Panc1 (cell line): ENCODE data around the gene UPF3A. TPM values are rescaled to one million over a fixed set of nuclear protein-coding genes. Genes with fewer than 3 reads are reported as not detected.
A peak's percentile ranks its signal among the peaks of the same experiment; 100 is the strongest.

Source experiments
- ATAC-seq: fragments of 200-7000 bp; cut with Tn5 transposase; 2 replicates; pipeline ENCODE4 v1.9.1; 2020; ENCODE audit warnings: mild to moderate bottlenecking, moderate library complexity
- BruUV-seq: library from RNA; stranded (reverse); fragments of 400-500 nt; replicated peaks from 2 replicates; lab custom pipeline; 2021; lab: Mats Ljungman, UMichigan
- CTCF ChIA-PET: fragments of 300-600 bp; sonication (Branson Sonifier 250); formaldehyde crosslinking; loops from one replicate; lab custom pipeline; 2022; ENCODE audit warnings: antibody characterized with exemption; lab: Charles Lee
- POLR2A ChIA-PET: fragments of 300-600 bp; sonication (Branson Sonifier 250); formaldehyde crosslinking; loops from one replicate; lab custom pipeline; 2022; ENCODE audit warnings: antibody characterized with exemption; lab: Charles Lee
- DNase-seq: peaks from one replicate; pipeline ENCODE4 v3.0.0-alpha.2; 2010; ENCODE audit warnings: low read depth, low spot score
- H3K27ac ChIP-seq: 2 replicates; pipeline ENCODE4 v1.5.1; 2011; ENCODE audit warnings: mild to moderate bottlenecking, low read length, inconsistent platforms
- H3K27me3 ChIP-seq: fragments of 200-500 bp; sonication (Bioruptor generic); 2 replicates; pipeline ENCODE4 v1.6.0; 2014; ENCODE audit warnings: low read length, inconsistent platforms; ENCODE audit not compliant: control insufficient read depth, insufficient read depth
- H3K36me3 ChIP-seq: fragments of 200-500 bp; sonication (Bioruptor generic); 2 replicates; pipeline ENCODE4 v1.5.1; 2014; ENCODE audit warnings: inconsistent platforms, mild to moderate bottlenecking, low read length, moderate library complexity; ENCODE audit not compliant: control insufficient read depth, insufficient read depth
- H3K4me1 ChIP-seq: 2 replicates; pipeline ENCODE4 v1.5.1; 2011; ENCODE audit warnings: inconsistent platforms, mild to moderate bottlenecking, low read length, moderate library complexity; ENCODE audit not compliant: control insufficient read depth, insufficient read depth
- H3K4me3 ChIP-seq, 2 experiments: 2 replicates each; pipeline ENCODE4 v1.5.1; 2011 to 2012; ENCODE audit warnings: low read depth in 2 of 2, low read length in 2 of 2, mild to moderate bottlenecking in 2 of 2, inconsistent platforms in 1 of 2, moderate library complexity in 1 of 2
- H3K9me3 ChIP-seq: fragments of 200-500 bp; sonication (Bioruptor generic); 2 replicates; pipeline ENCODE4 v1.5.1; 2014; ENCODE audit warnings: low read depth, mild to moderate bottlenecking, inconsistent platforms, low read length, moderate library complexity; ENCODE audit not compliant: control insufficient read depth, insufficient read depth
- POLR2AphosphoS5 ChIP-seq: IDR thresholded peaks from 2 replicates; pipeline ENCODE4 v1.6.1; 2012; ENCODE audit warnings: mild to moderate bottlenecking, low read depth, low read length, moderate library complexity
- SIN3A ChIP-seq: IDR thresholded peaks from 2 replicates; pipeline ENCODE4 v1.6.1; 2012; ENCODE audit warnings: low read depth, mild to moderate bottlenecking, low read length, moderate library complexity, borderline replicate concordance; ENCODE audit not compliant: insufficient read depth
- TCF7L2 ChIP-seq: IDR thresholded peaks from 2 replicates; pipeline ENCODE4 v1.6.1; 2011; ENCODE audit warnings: mild to moderate bottlenecking, low read depth, low read length, inconsistent platforms
- in situ Hi-C: cut with HindIII; loops from 2 replicates; pipeline ENCODE4 v1.10.0; 2016; ENCODE audit warnings: low sequenced_read_pairs, low pct_unique_long_range_greater_than_20kb
- intact Hi-C: fragments of 100-400 bp; cut with micrococcal nuclease; formaldehyde crosslinking; loops from one replicate; pipeline ENCODE4 v1.10.0; 2022; ENCODE audit not compliant: unreplicated experiment
- total RNA-seq: library from RNA; stranded (reverse); gene quantifications from one replicate; pipeline ENCODE4 v1.2.1, GENCODE V29; 2021; ENCODE audit not compliant: unreplicated experiment
- TF ChIP-seq, protein P1 (sequence below): fragments of 450-650 bp; IDR thresholded peaks from 2 replicates; pipeline ENCODE4 v1.5.1; 2017; ENCODE audit warnings: mild to moderate bottlenecking
- TF ChIP-seq, protein P2 (sequence below), 2 experiments: IDR thresholded peaks; 2 replicates each; pipeline ENCODE4 v1.6.1; 2011 to 2012; ENCODE audit warnings: low read depth in 2 of 2, control low read depth in 1 of 2, low read length in 1 of 2, mild to moderate bottlenecking in 1 of 2, moderate library complexity in 1 of 2; ENCODE audit not compliant: insufficient read depth in 1 of 2

UPF3A gene
- total RNA-seq, 1 experiment from 2014 or later: 36.3 TPM

DNA sequence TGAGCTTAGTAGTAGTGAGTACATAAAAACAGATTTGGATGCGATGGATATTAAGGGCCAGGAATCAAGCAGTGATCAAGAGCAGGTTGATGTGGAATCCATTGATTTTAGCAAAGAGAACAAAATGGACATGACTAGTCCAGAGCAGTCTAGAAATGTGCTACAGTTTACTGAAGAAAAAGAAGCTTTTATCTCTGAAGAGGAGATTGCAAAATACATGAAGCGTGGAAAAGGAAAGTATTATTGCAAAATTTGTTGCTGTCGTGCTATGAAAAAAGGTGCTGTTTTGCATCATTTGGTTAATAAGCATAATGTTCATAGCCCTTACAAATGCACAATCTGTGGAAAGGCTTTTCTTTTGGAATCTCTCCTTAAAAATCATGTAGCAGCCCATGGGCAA is 44.3 kb downstream of the UPF3A start:
- no peaks in the 10 kb centered on the region for H3K4me1 ChIP-seq
- H3K36me3 ChIP-seq: peaks cover 10% of the 10 kb centered on the region
- no peaks in the 10 kb centered on the region for H3K27me3 ChIP-seq
- intact Hi-C loops (no loop called here), in situ Hi-C loops (no loop called here)
- TSS peak; percentile 32 for BruUV-seq
- H3K9me3 ChIP-seq: no peaks in the 10 kb centered on the region
- TF ChIP-seq TCF7L2: no peak
- TF ChIP-seq, protein P1, sequence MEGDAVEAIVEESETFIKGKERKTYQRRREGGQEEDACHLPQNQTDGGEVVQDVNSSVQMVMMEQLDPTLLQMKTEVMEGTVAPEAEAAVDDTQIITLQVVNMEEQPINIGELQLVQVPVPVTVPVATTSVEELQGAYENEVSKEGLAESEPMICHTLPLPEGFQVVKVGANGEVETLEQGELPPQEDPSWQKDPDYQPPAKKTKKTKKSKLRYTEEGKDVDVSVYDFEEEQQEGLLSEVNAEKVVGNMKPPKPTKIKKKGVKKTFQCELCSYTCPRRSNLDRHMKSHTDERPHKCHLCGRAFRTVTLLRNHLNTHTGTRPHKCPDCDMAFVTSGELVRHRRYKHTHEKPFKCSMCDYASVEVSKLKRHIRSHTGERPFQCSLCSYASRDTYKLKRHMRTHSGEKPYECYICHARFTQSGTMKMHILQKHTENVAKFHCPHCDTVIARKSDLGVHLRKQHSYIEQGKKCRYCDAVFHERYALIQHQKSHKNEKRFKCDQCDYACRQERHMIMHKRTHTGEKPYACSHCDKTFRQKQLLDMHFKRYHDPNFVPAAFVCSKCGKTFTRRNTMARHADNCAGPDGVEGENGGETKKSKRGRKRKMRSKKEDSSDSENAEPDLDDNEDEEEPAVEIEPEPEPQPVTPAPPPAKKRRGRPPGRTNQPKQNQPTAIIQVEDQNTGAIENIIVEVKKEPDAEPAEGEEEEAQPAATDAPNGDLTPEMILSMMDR: no peak
- TF ChIP-seq, protein P2, sequence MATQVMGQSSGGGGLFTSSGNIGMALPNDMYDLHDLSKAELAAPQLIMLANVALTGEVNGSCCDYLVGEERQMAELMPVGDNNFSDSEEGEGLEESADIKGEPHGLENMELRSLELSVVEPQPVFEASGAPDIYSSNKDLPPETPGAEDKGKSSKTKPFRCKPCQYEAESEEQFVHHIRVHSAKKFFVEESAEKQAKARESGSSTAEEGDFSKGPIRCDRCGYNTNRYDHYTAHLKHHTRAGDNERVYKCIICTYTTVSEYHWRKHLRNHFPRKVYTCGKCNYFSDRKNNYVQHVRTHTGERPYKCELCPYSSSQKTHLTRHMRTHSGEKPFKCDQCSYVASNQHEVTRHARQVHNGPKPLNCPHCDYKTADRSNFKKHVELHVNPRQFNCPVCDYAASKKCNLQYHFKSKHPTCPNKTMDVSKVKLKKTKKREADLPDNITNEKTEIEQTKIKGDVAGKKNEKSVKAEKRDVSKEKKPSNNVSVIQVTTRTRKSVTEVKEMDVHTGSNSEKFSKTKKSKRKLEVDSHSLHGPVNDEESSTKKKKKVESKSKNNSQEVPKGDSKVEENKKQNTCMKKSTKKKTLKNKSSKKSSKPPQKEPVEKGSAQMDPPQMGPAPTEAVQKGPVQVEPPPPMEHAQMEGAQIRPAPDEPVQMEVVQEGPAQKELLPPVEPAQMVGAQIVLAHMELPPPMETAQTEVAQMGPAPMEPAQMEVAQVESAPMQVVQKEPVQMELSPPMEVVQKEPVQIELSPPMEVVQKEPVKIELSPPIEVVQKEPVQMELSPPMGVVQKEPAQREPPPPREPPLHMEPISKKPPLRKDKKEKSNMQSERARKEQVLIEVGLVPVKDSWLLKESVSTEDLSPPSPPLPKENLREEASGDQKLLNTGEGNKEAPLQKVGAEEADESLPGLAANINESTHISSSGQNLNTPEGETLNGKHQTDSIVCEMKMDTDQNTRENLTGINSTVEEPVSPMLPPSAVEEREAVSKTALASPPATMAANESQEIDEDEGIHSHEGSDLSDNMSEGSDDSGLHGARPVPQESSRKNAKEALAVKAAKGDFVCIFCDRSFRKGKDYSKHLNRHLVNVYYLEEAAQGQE (IDR thresholded peaks at IDR 0.05; ENCODE audit: insufficient read depth in 1 of 2, low read depth in 2 of 2, low read length in 1 of 2): no peak
- TF ChIP-seq POLR2AphosphoS5: no peak
- TF ChIP-seq SIN3A: no peak
- ChIA-PET CTCF (no interaction called here), POLR2A (interaction anchor here (0.5 to 0.7 kb wide), 2 partner anchors 102 to 377 kb away, joined by 3 read pairs; no protein-coding TSS in a partner anchor)
- no peak overlapping the region for H3K27ac ChIP-seq
- ATAC-seq (no peak), DNase-seq (no peak)
- H3K4me3 ChIP-seq: no peak overlapping the region

DNA sequence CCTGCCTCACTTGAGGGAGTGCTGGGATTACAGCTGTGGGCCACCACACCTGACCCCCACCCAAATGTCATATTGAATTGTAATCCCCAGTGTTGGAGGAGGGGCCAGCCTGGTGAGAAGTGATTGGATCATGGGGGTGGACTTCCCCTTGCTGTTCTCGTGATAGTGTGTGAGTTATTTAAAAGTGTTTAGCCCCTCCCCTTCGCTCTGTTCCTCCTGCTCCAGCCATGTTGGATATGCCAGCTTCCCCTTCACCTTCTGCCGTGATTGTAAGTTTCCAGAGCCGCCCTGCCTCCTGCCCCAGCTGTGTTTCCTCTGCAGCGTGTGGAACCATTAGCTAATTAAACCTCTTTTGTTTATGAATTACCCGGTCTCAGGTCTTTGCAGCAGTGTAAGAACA is 46.6 kb downstream of the UPF3A start:
- in situ Hi-C loops (no loop called here), intact Hi-C loops (no loop called here)
- Histone ChIP-seq H3K4me1 (no peaks in the 10 kb centered on the region), H3K27ac (no peak overlapping the region), H3K9me3 (no peaks in the 10 kb centered on the region), H3K27me3 (no peaks in the 10 kb centered on the region), H3K36me3 (peaks cover 9% of the 10 kb centered on the region; the same call in 1 of the 2 replicates), H3K4me3 (no peak overlapping the region)
- CTCF ChIA-PET: no interaction called here
- DNase-seq: no peak
- ATAC-seq: no peak
- TF ChIP-seq, protein P2 (IDR thresholded peaks at IDR 0.05; ENCODE audit: insufficient read depth in 1 of 2, low read depth in 2 of 2, low read length in 1 of 2): no peak
- TF ChIP-seq TCF7L2 (no peak), SIN3A (no peak), POLR2AphosphoS5 (no peak)
- TF ChIP-seq, protein P1: no peak
- BruUV-seq: no TSS peak
- POLR2A ChIA-PET: no interaction called here
